Fibroblast of lung (primary cell): ENCODE measurements around the gene CBX6. TPM values are rescaled to one million over a fixed set of nuclear protein-coding genes. Genes with fewer than 3 reads are reported as not detected.

Experiments used
- DNase-seq, 2 donors: peaks; one replicate each; pipeline versions ENCODE4 v3.0.0 to v3.0.0-alpha.2; 2010; ENCODE audit warnings: low read depth in 2 of 2
- H2AFZ ChIP-seq: 2 replicates; pipeline ENCODE4 v1.5.1; 2012; ENCODE audit warnings: low read length, control low read depth, inconsistent platforms
- H3K27ac ChIP-seq: 2 replicates; pipeline ENCODE4 v1.5.1; 2011; ENCODE audit warnings: low read length, control low read depth; ENCODE audit not compliant: insufficient read depth
- H3K27me3 ChIP-seq: 2 replicates; pipeline ENCODE4 v1.5.1; 2011; ENCODE audit warnings: mild to moderate bottlenecking, low read length; ENCODE audit not compliant: control insufficient read depth, insufficient read depth
- H3K36me3 ChIP-seq: 2 replicates; pipeline ENCODE4 v1.5.1; 2011; ENCODE audit warnings: low read length; ENCODE audit not compliant: control insufficient read depth, insufficient read depth
- H3K4me1 ChIP-seq: 2 replicates; pipeline ENCODE4 v1.5.1; 2011; ENCODE audit warnings: low read length; ENCODE audit not compliant: control insufficient read depth, insufficient read depth; ENCODE audit errors: extremely low read depth
- H3K4me2 ChIP-seq: 2 replicates; pipeline ENCODE4 v1.5.1; 2011; ENCODE audit warnings: low read length, control low read depth; ENCODE audit not compliant: insufficient read depth; ENCODE audit errors: extremely low read depth
- H3K4me3 ChIP-seq, 4 experiments: fragments of 200-600 bp in 1 of 4; sonication (generic) in 1 of 4; replicated peaks in 1 of 4; 2 replicates each; pipeline ENCODE4 v1.5.1; 2011 to 2016; ENCODE audit warnings: low read length in 4 of 4, low read depth in 3 of 4, mild to moderate bottlenecking in 3 of 4, control low read depth in 2 of 4, inconsistent platforms in 1 of 4, mixed read lengths in 1 of 4; ENCODE audit not compliant: insufficient read depth in 1 of 4; ENCODE audit errors: control extremely low read depth in 1 of 4
- H3K79me2 ChIP-seq: 2 replicates; pipeline ENCODE4 v1.5.1; 2012; ENCODE audit warnings: mild to moderate bottlenecking, low read length, inconsistent platforms; ENCODE audit not compliant: control insufficient read depth, insufficient read depth
- H3K9ac ChIP-seq: 2 replicates; pipeline ENCODE4 v1.5.1; 2011; ENCODE audit warnings: mild to moderate bottlenecking, low read length, control low read depth; ENCODE audit not compliant: insufficient read depth
- H3K9me3 ChIP-seq: 2 replicates; pipeline ENCODE4 v1.5.1; 2012; ENCODE audit warnings: low read depth, low read length; ENCODE audit not compliant: control insufficient read depth, insufficient read depth
- H4K20me1 ChIP-seq: 2 replicates; pipeline ENCODE4 v1.5.1; 2011; ENCODE audit warnings: low read length; ENCODE audit not compliant: control insufficient read depth, insufficient read depth; ENCODE audit errors: extremely low read depth
- CTCF ChIP-seq, 2 donors: IDR thresholded peaks in 1 of 2; conservative IDR thresholded peaks in 1 of 2; 1 replicate in 1 of 2; 2 replicates in 1 of 2; pipeline ENCODE4 v1.5.1; 2011 to 2012; ENCODE audit warnings: low read length in 2 of 2, control low read depth in 1 of 2, inconsistent platforms in 1 of 2, low read depth in 1 of 2, mild to moderate bottlenecking in 1 of 2
- EZH2 ChIP-seq: IDR thresholded peaks from 2 replicates; pipeline ENCODE4 v1.5.1; 2012; ENCODE audit warnings: low read length, control low read depth, mild to moderate bottlenecking; ENCODE audit errors: missing control alignments
- polyA plus RNA-seq, 2 donors: library from polyadenylated mRNA; depleted of rRNA in 1 of 2; stranded (reverse) in 1 of 2; unstranded in 1 of 2; fragments of >200 nt; gene quantifications; 2 replicates each; pipeline ENCODE4 v1.2.1, GENCODE V29; 2011 to 2012; ENCODE audit warnings: missing spikeins in 1 of 2
- total RNA-seq: library from RNA; depleted of rRNA; stranded (reverse); fragments of >200 nt; gene quantifications from 2 replicates; pipeline ENCODE4 v1.2.1, GENCODE V29; 2014

The CBX6 gene
- total and polyA plus RNA-seq, 2 donors (not counting 1 experiment from before 2014, with no cell fraction given), result 20.3 to 53.8 TPM

DNA sequence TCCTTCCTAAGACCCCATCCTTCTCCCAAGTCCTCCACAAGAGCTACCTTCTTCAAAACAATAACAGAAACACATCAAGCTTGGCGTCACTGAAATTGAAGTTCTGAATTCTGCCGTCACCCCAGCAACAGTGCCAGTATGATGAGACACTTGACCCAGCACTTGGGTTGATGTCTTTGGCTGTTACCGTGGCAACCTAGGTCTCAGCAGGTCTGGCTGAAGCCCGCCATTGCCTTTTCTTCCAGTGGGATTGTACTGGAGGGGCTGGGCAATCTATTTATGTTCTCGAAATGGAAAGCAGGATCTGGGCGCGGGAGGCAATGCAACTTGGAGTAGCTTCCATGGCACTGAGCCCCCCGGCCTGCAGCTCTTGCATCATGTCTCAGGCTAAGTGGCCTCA is 52.0 kb downstream of the CBX6 start:
- DNase-seq, result no peak
- no peaks in the 10 kb centered on the region for H3K4me1 ChIP-seq
- no peak overlapping the region for H3K9ac ChIP-seq
- H3K36me3 ChIP-seq, result no peaks in the 10 kb centered on the region
- no peak overlapping the region for H3K4me2 ChIP-seq
- H4K20me1 ChIP-seq, result peaks cover 1% of the 10 kb centered on the region
- H3K27me3 ChIP-seq, result peaks cover 12% of the 10 kb centered on the region
- TF ChIP-seq CTCF (conservative IDR thresholded peaks at IDR 0.05 in 1 of 2, IDR thresholded peaks at IDR 0.05 in 1 of 2; ENCODE audit: low read depth in 1 of 2, low read length in 2 of 2) (no peak), EZH2 (no peak)
- H2AFZ ChIP-seq, result no peak overlapping the region
- no peak overlapping the region for H3K27ac ChIP-seq
- no peaks in the 10 kb centered on the region for H3K79me2 ChIP-seq
- H3K9me3 ChIP-seq, result no peaks in the 10 kb centered on the region
- H3K4me3 ChIP-seq, result no peak overlapping the region

GRCh38 chr22:38819387-38819940 is 52.6 kb downstream of the CBX6 start:
- DNase-seq, result no peak
- no peak overlapping the region for H3K27ac ChIP-seq
- H3K4me1 ChIP-seq, result no peaks in the 10 kb centered on the region
- peaks cover 12% of the 10 kb centered on the region for H3K27me3 ChIP-seq
- no peak overlapping the region for H3K4me2 ChIP-seq
- TF ChIP-seq EZH2 (no peak), CTCF (conservative IDR thresholded peaks at IDR 0.05 in 1 of 2, IDR thresholded peaks at IDR 0.05 in 1 of 2; ENCODE audit: low read depth in 1 of 2, low read length in 2 of 2) (no peak)
- no peaks in the 10 kb centered on the region for H3K9me3 ChIP-seq
- H3K36me3 ChIP-seq, result no peaks in the 10 kb centered on the region
- no peak overlapping the region for H2AFZ ChIP-seq
- H4K20me1 ChIP-seq, result peaks cover 1% of the 10 kb centered on the region
- H3K4me3 ChIP-seq, result no peak overlapping the region
- H3K9ac ChIP-seq, result no peak overlapping the region
- no peaks in the 10 kb centered on the region for H3K79me2 ChIP-seq

GRCh38 chr22:38817196-38817595 is 54.8 kb downstream of the CBX6 start:
- Histone ChIP-seq H3K9me3 (no peaks in the 10 kb centered on the region), H4K20me1 (peaks cover 1% of the 10 kb centered on the region), H3K4me3 (no peak overlapping the region), H3K27me3 (peaks cover 12% of the 10 kb centered on the region), H3K9ac (no peak overlapping the region), H2AFZ (no peak overlapping the region), H3K4me1 (no peaks in the 10 kb centered on the region), H3K27ac (no peak overlapping the region), H3K36me3 (no peaks in the 10 kb centered on the region), H3K4me2 (no peak overlapping the region), H3K79me2 (no peaks in the 10 kb centered on the region)
- TF ChIP-seq CTCF (conservative IDR thresholded peaks at IDR 0.05 in 1 of 2, IDR thresholded peaks at IDR 0.05 in 1 of 2; ENCODE audit: low read depth in 1 of 2, low read length in 2 of 2) (no peak), EZH2 (no peak)
- DNase-seq, result no peak
